HG03135 (cell line): Measurements from ENCODE around the gene FAM89B.

Experiments used
- ATAC-seq: cut with Tn5 transposase; IDR thresholded peaks from one replicate; pipeline ENCODE4 v1.9.1; 2021; ENCODE audit warnings: mild to moderate bottlenecking, moderate library complexity; ENCODE audit not compliant: unreplicated experiment

The FAM89B gene

GRCh38 chr11:65573391-65574079 is 1.2 kb downstream of the FAM89B start:
- no peak for ATAC-seq

- peak; percentile 35 for ATAC-seq
These were observed 1.9 kb downstream of the FAM89B start for GRCh38 chr11:65574109-65574810.

- ATAC-seq, result no peak
These were observed 2.7 kb downstream of the FAM89B start for GRCh38 chr11:65574811-65575567.

- no peak for ATAC-seq
These were observed 3.4 kb downstream of the FAM89B start, which contains the start of gene EHBP1L1 for GRCh38 chr11:65575568-65576231. Gene EHBP1L1 (plus strand): TSS chr11:65576053. CDS start chr11:65576303, 250 bp downstream.

GRCh38 chr11:65576232-65576866 is 4.0 kb downstream of the FAM89B start:
- no peak for ATAC-seq

GRCh38 chr11:65576867-65577755 is 4.8 kb downstream of the FAM89B start:
- no peak for ATAC-seq

- no peak for ATAC-seq
These were observed 5.4 kb downstream of the FAM89B start for GRCh38 chr11:65577756-65578109.

GRCh38 chr11:65578134-65578533 is 5.8 kb downstream of the FAM89B start:
- no peak for ATAC-seq

GRCh38 chr11:65578667-65579066 is 6.3 kb downstream of the FAM89B start:
- no peak for ATAC-seq

GRCh38 chr11:65579291-65579690 is 7.0 kb downstream of the FAM89B start:
- ATAC-seq, result no peak

- ATAC-seq, result no peak
These were observed 7.8 kb downstream of the FAM89B start for GRCh38 chr11:65580031-65580692.

GRCh38 chr11:65580756-65581155 is 8.4 kb downstream of the FAM89B start:
- no peak for ATAC-seq

- no peak for ATAC-seq
These were observed 9.6 kb downstream of the FAM89B start for GRCh38 chr11:65581928-65582327.

GRCh38 chr11:65583589-65583988 is 11.3 kb downstream of the FAM89B start:
- ATAC-seq, result no peak

- no peak for ATAC-seq
These were observed 11.8 kb downstream of the FAM89B start for GRCh38 chr11:65584106-65584505.

- no peak for ATAC-seq
These were observed 12.4 kb downstream of the FAM89B start for GRCh38 chr11:65584723-65585171.

- ATAC-seq, result no peak
These were observed 13.3 kb downstream of the FAM89B start for GRCh38 chr11:65585396-65586246.

GRCh38 chr11:65586247-65586630 is 13.9 kb downstream of the FAM89B start:
- ATAC-seq, result no peak
